DMS53 (cell line): Measurements from ENCODE around the gene PCDHA2.
"Not testable (repeated sequence)": the region's sequence is repeated elsewhere in the genome, so short reads cannot be mapped to it uniquely, and the experiment has no call there.

ENCODE experiments used
- DNase-seq: peaks from one replicate; lab custom pipeline; 2025; lab: John Stamatoyannopoulos, UW

The PCDHA2 gene

GRCh38 chr5:140794595-140795258 lies at the start of gene PCDHA2:
Gene PCDHA2, plus strand, starts transcription at chr5:140794852.
- DNase-seq: peak; percentile 93

GRCh38 chr5:140753561-140753960 lies 41.1 kb upstream of the PCDHA2 start:
- DNase-seq: no peak

- DNase-seq: peak; percentile 23
These were observed 30.3 kb upstream of the PCDHA2 start for GRCh38 chr5:140764177-140764973.

GRCh38 chr5:140767444-140767843 lies 27.2 kb upstream of the PCDHA2 start:
- DNase-seq: no peak

- no peak for DNase-seq
These were observed 14.1 kb upstream of the PCDHA2 start for GRCh38 chr5:140780512-140780911.

GRCh38 chr5:140785905-140786686 lies 8.6 kb upstream of the PCDHA2 start, which contains the start of gene PCDHA1:
Gene PCDHA1, plus strand, starts transcription at chr5:140786140.
- DNase-seq: peak; percentile 90

GRCh38 chr5:140787422-140787821 lies 7.2 kb upstream of the PCDHA2 start:
- not testable (repeated sequence) for DNase-seq

- DNase-seq: not testable (repeated sequence)
These were observed 6.7 kb upstream of the PCDHA2 start for GRCh38 chr5:140787849-140788504.

- no peak for DNase-seq
These were observed 3.6 kb upstream of the PCDHA2 start for GRCh38 chr5:140791089-140791488.

- DNase-seq: peak; percentile 92
These were observed 598 bp downstream of the PCDHA2 start for GRCh38 chr5:140795259-140795641.

GRCh38 chr5:140796072-140796717 lies 1.5 kb downstream of the PCDHA2 start:
- not testable (repeated sequence) for DNase-seq

- DNase-seq: no peak
These were observed 2.1 kb downstream of the PCDHA2 start for GRCh38 chr5:140796718-140797095.

GRCh38 chr5:140800816-140801493 lies 6.3 kb downstream of the PCDHA2 start, which contains the start of gene PCDHA3:
Gene PCDHA3, plus strand, starts transcription at chr5:140801057.
- peak; percentile 92 for DNase-seq

- DNase-seq: peak; percentile 90
These were observed 6.8 kb downstream of the PCDHA2 start for GRCh38 chr5:140801494-140801841.

- not testable (repeated sequence) for DNase-seq
These were observed 7.7 kb downstream of the PCDHA2 start for GRCh38 chr5:140802381-140802780.

GRCh38 chr5:140802781-140803271 lies 8.2 kb downstream of the PCDHA2 start:
- no peak for DNase-seq

- peak; percentile 92 for DNase-seq
These were observed 12.5 kb downstream of the PCDHA2 start, which contains the start of gene PCDHA4 for GRCh38 chr5:140806834-140807775. Gene PCDHA4, plus strand, starts transcription at chr5:140807068.

GRCh38 chr5:140808241-140808888 lies 13.7 kb downstream of the PCDHA2 start:
- DNase-seq: not testable (repeated sequence)

GRCh38 chr5:140808889-140809291 lies 14.2 kb downstream of the PCDHA2 start:
- DNase-seq: no peak
